Esophagus muscularis mucosa (tissue), 4 donors: ENCODE measurements around the gene GMEB2.

Experiments
- CTCF ChIP-seq, 3 experiments: fragments of 200-600 bp in 2 of 3; fragments of 450-650 bp in 1 of 3; sonication (generic) in 2 of 3; IDR thresholded peaks; one replicate each; pipeline ENCODE4 v1.5.1; 2017 to 2019; ENCODE audit warnings: antibody characterized with exemption in 3 of 3, mild to moderate bottlenecking in 2 of 3, moderate library complexity in 1 of 3
- EP300 ChIP-seq: sonication (generic); formaldehyde crosslinking; IDR thresholded peaks from one replicate; pipeline ENCODE4 v1.6.1; 2017; ENCODE audit warnings: antibody characterized with exemption
- POLR2A ChIP-seq: fragments of 450-650 bp; IDR thresholded peaks from one replicate; pipeline ENCODE4 v1.6.1; 2017; ENCODE audit warnings: antibody characterized with exemption, moderate library complexity, mild to moderate bottlenecking, low read depth
- POLR2AphosphoS5 ChIP-seq, 2 donors: sonication (generic); formaldehyde crosslinking; IDR thresholded peaks; one replicate each; pipeline ENCODE4 v1.6.1; 2017; ENCODE audit warnings: antibody characterized with exemption in 2 of 2

GRCh38 chr20:63641792-63642523, 15.1 kb upstream of the GMEB2 start:
- TF ChIP-seq CTCF (IDR thresholded peaks at IDR 0.05) (peak; percentile 24 to 52 (median 31)), POLR2AphosphoS5 (IDR thresholded peaks at IDR 0.05) (peak in 1 of 2 donors; percentile 29), POLR2A (no peak), EP300 (no peak)
